ENCODE measurements around the gene ETV7.

DNA sequence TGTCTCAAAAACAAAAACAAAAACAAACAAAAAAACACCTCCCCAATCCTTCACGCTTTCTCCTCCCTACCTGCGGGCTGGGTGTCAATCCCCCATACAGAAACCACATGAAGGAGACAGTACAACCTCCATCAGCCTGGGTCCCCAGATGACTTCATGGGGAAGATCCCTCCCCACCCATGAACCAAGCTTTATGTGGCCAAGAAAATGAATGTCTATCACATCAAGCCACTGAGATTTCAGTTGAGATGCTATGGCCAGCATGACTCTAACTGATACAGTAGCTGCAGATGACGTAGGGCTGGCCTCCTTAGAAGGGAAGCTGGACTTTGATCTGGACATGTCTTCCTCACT is 29.6 kb downstream of the ETV7 start:
- TF ChIP-seq, protein P1, sequence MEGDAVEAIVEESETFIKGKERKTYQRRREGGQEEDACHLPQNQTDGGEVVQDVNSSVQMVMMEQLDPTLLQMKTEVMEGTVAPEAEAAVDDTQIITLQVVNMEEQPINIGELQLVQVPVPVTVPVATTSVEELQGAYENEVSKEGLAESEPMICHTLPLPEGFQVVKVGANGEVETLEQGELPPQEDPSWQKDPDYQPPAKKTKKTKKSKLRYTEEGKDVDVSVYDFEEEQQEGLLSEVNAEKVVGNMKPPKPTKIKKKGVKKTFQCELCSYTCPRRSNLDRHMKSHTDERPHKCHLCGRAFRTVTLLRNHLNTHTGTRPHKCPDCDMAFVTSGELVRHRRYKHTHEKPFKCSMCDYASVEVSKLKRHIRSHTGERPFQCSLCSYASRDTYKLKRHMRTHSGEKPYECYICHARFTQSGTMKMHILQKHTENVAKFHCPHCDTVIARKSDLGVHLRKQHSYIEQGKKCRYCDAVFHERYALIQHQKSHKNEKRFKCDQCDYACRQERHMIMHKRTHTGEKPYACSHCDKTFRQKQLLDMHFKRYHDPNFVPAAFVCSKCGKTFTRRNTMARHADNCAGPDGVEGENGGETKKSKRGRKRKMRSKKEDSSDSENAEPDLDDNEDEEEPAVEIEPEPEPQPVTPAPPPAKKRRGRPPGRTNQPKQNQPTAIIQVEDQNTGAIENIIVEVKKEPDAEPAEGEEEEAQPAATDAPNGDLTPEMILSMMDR (conservative IDR thresholded peaks at IDR 0.05; ENCODE audit: low read length), result no peak
- no peak for TF ChIP-seq EZH2phosphoT487 (IDR thresholded peaks at IDR 0.05; ENCODE audit: borderline replicate concordance)

Data from Loucy (cell line).